Measurements from ENCODE around the gene INF2. TPM values are rescaled to one million over a fixed set of nuclear protein-coding genes. Genes with fewer than 3 reads are reported as not detected.

The INF2 gene
- polyA plus RNA-seq, 1 donor (not counting 4 experiments of a cell fraction or from before 2014, with no cell fraction given): 22.6 TPM

- peak overlapping the region in 1 of 3 experiments; percentile 39 for H3K4me3 ChIP-seq (ENCODE audit: control insufficient read depth in 2 of 3, extremely low read depth in 1 of 3, insufficient read depth in 2 of 3, low read depth in 1 of 3, low read length in 3 of 3)
- H3K79me2 ChIP-seq (ENCODE audit: control insufficient read depth, insufficient read depth, low read length): no peaks in the 10 kb centered on the region
- TF ChIP-seq EZH2 (IDR thresholded peaks at IDR 0.05; ENCODE audit: low read length) (no peak), CTCF (optimal IDR thresholded peaks at IDR 0.05 in 1 of 3, IDR thresholded peaks at IDR 0.05 in 1 of 3, conservative IDR thresholded peaks at IDR 0.05 in 1 of 3; ENCODE audit: extremely low read depth in 1 of 3, insufficient read depth in 2 of 3, low read length in 3 of 3) (no peak)
- H3K4me2 ChIP-seq (ENCODE audit: control insufficient read depth, extremely low read depth, insufficient read depth, low read depth, low read length): peak overlapping the region; percentile 71
- FAIRE-seq (no peak), DNase-seq (ENCODE audit: low read depth, low spot score) (no peak)
- H3K9me1 ChIP-seq (ENCODE audit: control insufficient read depth, extremely low read depth, insufficient read depth, low read length): peaks cover 2% of the 10 kb centered on the region
- H3K4me1 ChIP-seq (ENCODE audit: control insufficient read depth, extremely low read depth, insufficient read depth, low read length): peaks cover 61% of the 10 kb centered on the region
- H4K20me1 ChIP-seq (ENCODE audit: control insufficient read depth, extremely low read depth, insufficient read depth, low read length): no peaks in the 10 kb centered on the region
- H2AFZ ChIP-seq (ENCODE audit: control insufficient read depth, low read length): no peak overlapping the region
- no peaks in the 10 kb centered on the region for H3K27me3 ChIP-seq (ENCODE audit: control insufficient read depth, extremely low read depth, insufficient read depth, low read length)
- H3K9me3 ChIP-seq (ENCODE audit: control insufficient read depth, low read depth, low read length): no peaks in the 10 kb centered on the region
- no peak overlapping the region for H3K9ac ChIP-seq (ENCODE audit: control insufficient read depth, extremely low read depth, insufficient read depth, low read length)
- no peak overlapping the region for H3K27ac ChIP-seq (ENCODE audit: control insufficient read depth, insufficient read depth, low read length)
- no peaks in the 10 kb centered on the region for H3K36me3 ChIP-seq (ENCODE audit: control insufficient read depth in 2 of 2, extremely low read depth in 1 of 2, insufficient read depth in 2 of 2, low read length in 2 of 2)
- dilution Hi-C loops (cut with MboI; ENCODE audit: extremely low pct_ligation_motif_present, low sequenced_read_pairs): no loop called here
Observed at GRCh38 chr14:104746071-104746545, 56.7 kb downstream of the INF2 start.

- Histone ChIP-seq H2AFZ (ENCODE audit: control insufficient read depth, low read length) (no peak overlapping the region), H3K4me2 (ENCODE audit: control insufficient read depth, extremely low read depth, insufficient read depth, low read depth, low read length) (peak overlapping the region; percentile 71), H3K27ac (ENCODE audit: control insufficient read depth, insufficient read depth, low read length) (peak overlapping the region; percentile 67)
Observed at GRCh38 chr14:104746934-104747481, 57.6 kb downstream of the INF2 start.

More at GRCh38 chr14:104746934-104747481, 57.6 kb downstream of the INF2 start:
- H3K4me3 ChIP-seq (ENCODE audit: control insufficient read depth in 2 of 3, extremely low read depth in 1 of 3, insufficient read depth in 2 of 3, low read depth in 1 of 3, low read length in 3 of 3): peak overlapping the region in 1 of 3 experiments; percentile 39
- TF ChIP-seq CTCF (optimal IDR thresholded peaks at IDR 0.05 in 1 of 3, IDR thresholded peaks at IDR 0.05 in 1 of 3, conservative IDR thresholded peaks at IDR 0.05 in 1 of 3; ENCODE audit: extremely low read depth in 1 of 3, insufficient read depth in 2 of 3, low read length in 3 of 3) (no peak), EZH2 (IDR thresholded peaks at IDR 0.05; ENCODE audit: low read length) (no peak)
- H3K9me3 ChIP-seq (ENCODE audit: control insufficient read depth, low read depth, low read length): no peaks in the 10 kb centered on the region
- H3K36me3 ChIP-seq (ENCODE audit: control insufficient read depth in 2 of 2, extremely low read depth in 1 of 2, insufficient read depth in 2 of 2, low read length in 2 of 2): no peaks in the 10 kb centered on the region
- H3K9me1 ChIP-seq (ENCODE audit: control insufficient read depth, extremely low read depth, insufficient read depth, low read length): peaks cover 2% of the 10 kb centered on the region
- no peaks in the 10 kb centered on the region for H3K79me2 ChIP-seq (ENCODE audit: control insufficient read depth, insufficient read depth, low read length)
- H3K27me3 ChIP-seq (ENCODE audit: control insufficient read depth, extremely low read depth, insufficient read depth, low read length): no peaks in the 10 kb centered on the region
- H4K20me1 ChIP-seq (ENCODE audit: control insufficient read depth, extremely low read depth, insufficient read depth, low read length): no peaks in the 10 kb centered on the region
- peak; percentile 92 for FAIRE-seq
- peaks cover 61% of the 10 kb centered on the region for H3K4me1 ChIP-seq (ENCODE audit: control insufficient read depth, extremely low read depth, insufficient read depth, low read length)
- dilution Hi-C loops (cut with MboI; ENCODE audit: extremely low pct_ligation_motif_present, low sequenced_read_pairs): no loop called here
- H3K9ac ChIP-seq (ENCODE audit: control insufficient read depth, extremely low read depth, insufficient read depth, low read length): peak overlapping the region; percentile 6
- DNase-seq (ENCODE audit: low read depth, low spot score): no peak

All from keratinocyte (primary cell).